ENCODE measurements around the gene QSOX2.

QSOX2 gene

DNA sequence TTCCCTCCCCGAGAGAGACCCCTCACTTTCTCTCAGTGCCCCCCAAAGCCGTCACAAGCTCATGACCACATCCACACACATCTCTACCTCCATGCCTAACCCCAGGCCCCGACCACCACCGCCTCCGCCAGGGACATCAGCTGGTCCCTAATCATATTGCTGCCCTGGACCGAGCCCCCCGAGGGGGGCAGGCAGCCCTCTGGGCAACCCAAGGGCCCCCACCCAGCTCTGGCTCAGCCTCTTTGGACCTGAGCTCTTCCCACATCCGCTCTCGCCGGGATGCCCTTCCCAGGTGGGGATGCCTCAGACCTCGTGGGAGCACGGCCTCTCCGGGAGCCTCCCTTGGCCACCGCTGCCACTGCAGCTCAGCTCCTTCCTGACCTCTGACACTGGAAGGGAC lies 59.2 kb downstream of the QSOX2 start:
- DNase-seq: no peak

DNA sequence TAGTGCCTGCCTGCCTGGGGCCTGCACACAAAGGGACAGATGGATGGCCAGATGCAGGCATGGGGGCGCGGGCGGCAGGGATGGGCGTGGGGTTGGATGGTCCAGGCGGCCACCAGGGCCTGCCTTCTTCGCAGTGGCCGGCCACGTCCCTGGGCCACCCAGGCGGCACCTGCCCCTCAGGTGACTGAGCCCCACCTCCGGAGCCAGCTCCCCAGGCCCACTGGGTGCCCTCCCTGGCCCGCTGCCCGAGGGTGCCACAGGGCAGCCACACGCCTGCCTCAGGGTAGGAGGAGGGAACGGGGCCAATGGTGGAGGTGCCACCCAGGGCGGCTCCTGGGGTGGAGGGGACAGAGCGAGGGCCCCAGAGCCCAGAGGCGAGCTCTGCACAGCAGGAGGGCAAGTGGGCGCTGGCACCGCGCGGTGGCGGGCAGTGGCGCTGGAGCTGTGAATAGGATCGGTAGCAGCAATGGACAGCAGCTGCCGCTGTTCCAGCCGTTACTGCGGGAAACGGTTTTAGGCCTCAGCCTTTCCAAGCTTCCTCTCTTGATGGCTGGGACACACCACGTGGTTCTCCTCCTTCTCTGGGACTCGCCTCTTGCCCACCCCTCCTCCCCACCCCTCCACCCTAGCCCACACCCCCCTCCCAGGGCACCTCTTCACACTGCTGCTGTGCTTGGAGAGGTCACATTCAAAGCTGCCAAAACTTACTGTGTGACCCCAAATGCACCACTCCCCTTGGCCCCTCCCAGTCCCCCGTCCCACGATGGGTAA lies 59.8 kb downstream of the QSOX2 start:
- no peak for DNase-seq

DNA sequence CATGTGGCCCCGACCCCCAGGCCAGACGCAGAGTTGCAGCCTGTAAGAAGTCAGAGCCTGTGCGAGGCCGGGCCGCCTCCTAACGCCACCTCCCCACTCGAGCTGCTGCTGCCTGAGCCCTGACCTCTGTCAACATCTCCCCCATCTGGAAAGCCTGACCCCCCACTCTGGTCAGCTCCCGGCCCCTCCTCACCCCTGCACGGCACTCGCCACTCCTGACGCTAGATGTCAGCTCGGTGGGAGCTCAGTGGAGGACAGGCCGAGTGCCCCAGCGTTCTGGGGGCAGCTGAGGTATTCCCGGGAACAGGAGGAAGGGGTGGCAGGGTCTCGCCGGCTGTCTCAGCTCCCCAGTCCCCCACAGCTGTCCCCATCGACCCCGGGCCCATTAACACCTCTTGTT lies 60.5 kb downstream of the QSOX2 start:
- DNase-seq: no peak

DNA sequence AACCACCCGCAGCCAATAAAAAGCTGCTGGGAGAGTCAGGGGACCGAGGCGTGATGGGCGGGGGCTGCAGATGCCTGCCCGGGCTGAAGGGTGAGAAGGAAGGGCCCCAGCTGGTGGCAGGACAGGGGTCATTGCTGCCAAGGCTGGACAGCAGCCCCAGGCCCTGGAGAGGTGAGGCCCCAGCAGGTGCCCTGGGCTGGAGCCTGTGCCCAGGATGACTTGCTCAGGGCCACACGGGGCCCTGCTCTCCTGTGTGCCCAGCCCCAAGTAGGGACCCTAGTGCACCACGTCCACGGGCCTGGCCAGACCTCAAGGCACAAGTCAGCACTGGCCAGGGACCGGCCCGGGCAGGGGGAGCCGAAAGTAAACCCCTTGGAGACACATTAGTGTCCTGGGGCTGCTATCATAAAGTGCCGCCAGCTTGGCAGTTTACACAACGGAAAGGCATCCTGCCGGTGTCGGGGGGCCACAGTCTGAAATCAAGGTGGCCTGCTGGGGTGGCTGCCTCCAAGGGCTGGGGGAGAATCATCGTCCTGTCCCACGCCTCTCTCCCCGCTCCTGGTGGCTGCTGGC lies 62.7 kb downstream of the QSOX2 start:
- DNase-seq: no peak

DNA sequence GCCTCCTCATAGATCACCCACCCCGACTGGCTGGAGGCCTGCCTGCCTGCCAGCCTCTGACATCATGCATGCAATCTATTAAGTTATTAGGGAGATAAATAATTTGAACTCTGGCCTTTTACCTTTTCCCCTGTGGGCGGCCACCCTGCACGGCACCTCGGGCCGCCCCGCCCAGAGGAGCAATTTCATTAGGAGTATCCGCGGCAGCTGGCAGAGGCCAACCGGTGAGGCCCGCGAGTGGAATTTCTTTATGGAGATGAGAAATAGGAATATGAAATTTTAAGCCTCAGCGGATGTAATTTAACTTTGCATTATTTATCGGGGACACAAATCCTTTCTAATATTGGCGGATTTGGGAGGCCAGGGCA lies 63.2 kb downstream of the QSOX2 start:
- no peak for DNase-seq

DNA sequence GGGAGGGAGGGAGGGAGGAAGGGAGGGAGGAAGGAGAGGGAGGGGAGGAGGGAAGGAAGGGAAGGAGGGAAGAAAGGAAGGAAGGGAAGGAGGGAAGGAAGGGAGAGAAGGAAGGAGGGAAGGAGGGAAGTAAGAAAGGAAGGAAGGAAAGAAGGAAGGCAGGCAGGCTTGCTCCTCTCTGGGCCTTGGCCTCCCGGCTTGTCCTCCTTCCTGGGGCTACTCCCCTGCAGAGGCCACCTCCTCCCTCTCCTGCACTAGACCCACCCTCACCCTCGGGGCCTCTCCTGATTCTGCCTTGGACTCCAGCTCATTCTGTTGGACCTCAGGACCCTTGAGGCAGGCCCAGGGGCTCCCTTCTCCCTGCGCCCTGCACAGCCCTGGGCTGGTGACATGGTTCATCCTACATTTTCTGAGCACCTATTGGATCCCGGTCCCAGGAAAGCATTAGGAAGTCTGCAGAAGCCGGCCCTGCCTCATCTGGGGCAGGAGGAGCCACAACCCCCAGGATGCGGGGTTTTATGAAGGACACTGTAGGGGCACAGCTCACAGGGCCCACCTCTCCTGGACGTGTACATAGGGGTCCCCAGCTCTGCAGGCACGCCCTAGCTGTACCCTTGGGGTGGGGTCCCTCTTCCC lies 63.7 kb downstream of the QSOX2 start:
- DNase-seq: no peak

DNA sequence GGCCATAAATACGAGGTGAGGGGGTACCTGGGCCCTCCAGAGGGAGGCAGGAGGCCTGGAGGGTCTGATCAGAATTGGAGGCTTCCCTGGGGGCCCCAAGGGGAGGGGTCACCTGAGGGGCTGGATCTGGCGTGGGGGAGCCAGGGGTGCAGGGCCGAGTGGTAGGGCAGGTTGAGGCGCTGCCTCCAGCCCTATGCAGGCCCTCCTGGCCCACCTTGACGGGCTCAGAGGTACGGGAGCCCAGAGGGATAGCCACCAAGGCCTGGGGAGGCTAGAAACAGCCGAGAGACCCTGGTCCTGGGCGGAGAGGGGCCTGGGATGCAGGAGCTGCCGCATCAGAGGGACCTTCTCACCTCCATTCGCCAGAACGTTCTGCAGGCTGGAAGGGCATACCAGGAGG lies 65.0 kb downstream of the QSOX2 start:
- no peak for DNase-seq

DNA sequence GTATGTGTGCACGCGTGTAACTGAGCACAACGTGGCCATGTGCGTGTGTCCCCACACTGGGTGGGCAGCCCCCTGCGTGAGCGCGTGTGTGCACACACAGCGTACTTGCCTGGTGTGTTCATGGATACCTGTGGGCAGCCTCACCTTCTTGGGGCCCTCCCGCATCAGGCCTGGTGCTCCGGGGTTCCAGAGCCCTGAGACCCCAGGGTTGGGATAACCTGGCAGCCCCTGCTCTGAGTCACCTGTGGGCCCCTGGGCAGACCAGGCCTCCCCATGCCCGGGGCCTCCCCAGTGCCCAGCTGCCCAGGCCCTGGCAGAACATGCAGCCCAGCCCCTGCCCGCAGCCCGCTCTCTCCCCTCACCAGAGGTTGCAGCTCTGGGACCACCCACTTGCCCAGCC lies 65.9 kb downstream of the QSOX2 start:
- DNase-seq: no peak

DNA sequence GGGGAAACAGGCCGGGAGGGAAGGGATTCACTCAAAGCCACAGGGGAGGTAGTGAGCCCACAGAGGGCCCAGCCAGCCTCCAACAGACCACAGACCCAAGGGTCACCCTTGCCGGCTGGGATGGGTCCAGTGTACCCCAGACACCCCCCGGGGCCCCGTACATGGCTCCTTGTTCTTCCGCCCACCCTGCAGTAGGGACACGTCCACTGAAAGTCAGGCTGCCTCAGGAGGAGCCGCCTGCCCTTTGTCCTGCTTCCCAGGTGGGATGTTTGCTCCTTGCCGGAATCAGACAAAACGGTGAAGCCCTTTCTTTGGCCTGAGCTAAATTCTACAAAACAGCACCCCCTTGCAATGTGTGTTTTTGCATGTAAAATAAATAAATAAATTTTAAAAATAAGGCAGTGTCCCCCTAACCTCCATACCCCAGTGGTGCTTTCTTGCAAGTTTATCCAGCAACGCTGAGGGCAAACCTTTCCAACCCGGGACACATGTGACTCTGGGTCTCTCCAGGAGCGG lies 66.5 kb downstream of the QSOX2 start:
- DNase-seq: no peak

DNA sequence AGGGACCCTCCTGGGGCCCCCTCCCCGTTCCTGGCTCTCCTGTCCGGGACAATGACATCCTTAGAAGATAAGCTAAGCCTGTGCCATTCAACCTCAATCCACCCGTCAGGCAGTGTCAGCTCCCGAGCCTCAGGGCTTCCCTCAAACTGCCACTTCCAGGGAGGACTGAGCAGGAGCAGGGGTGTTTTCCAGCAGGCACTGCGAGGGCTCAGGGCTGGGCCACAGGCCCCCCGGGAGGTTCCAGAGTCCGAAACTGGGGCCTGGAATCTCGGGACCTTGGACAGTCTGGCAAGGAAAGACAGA lies 66.9 kb downstream of the QSOX2 start:
- no peak for DNase-seq

DNA sequence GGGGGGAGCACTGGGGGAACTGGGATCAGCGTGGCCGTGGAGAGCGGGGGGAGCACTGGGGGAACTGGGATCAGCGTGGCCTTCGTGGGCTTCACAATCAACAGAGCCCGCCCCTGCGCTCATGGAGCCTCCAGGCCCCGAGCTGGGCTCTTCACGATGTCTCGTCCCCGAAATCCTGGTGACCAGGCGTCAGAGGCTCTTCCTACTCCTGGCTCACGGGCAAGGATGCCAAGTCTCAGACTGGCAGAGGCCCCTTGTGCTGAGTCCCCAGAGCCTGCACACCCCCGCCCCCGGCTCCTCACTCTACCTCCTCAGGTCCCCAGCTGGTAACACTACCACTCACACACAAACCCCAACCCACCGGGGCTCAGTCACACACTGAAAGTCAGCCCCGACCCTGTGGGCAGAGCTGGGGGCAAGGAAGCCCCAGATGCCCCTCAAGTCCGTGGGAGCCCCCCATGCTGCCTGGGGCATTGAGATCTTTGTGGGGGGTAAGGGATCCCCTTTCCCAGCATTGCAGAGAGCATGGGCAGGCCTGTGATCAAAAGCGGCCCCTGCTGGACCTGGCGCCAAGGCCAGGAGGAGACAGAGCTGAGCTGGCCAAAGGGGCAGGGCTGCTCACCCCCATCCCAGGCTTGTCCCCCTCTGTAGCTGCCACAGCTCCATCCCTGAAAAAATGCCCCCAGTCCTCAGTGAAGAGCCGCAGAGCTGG lies 67.4 kb downstream of the QSOX2 start:
- no peak for DNase-seq

DNA sequence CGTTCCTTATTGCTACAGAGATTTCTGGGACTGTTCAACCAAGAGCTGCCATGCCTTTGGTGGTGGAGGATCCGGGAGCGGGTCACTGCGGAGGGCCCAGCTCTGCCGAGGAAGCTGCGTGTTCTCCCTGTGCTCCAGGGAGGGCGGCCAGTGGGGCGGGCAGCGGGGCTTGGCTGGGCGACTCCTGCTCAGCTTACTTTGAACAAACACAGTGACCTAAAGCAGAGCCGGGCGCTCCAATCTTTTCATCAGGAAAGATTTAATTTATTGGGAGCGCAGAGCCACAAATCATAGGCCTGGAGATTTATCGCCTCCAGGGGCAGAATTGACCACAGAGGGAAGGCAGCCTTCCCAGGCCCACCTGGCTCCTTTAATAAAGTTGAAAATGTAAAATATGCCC lies 68.4 kb downstream of the QSOX2 start:
- no peak for DNase-seq

DNA sequence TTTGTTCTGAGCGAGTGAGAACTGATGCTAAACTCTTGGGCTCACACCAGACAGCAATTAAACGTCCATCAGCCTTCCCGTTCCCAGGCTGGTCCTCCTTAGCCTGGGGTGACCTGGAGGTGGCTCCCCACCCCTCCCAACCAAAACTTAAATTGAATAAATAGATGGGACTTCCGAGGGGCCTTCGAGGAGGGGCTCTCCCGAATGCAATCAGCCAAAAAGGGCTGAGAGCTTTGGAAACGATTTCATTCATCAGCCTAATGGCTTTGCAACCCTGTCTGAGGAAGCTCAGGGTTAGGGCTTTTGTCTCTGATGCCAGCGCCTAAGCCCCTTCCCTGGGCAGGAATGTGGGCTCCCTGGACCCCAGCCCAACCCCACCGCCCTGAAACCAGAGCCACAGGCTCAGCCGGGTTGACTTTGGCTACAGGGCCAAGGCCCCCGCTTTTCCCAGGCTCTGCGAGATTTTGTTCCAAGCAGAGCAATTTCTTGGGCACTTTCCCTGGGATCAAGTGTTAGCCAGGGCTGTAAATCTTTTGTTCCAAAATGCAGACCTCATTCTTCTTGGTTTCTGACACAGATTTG lies 69.9 kb downstream of the QSOX2 start:
- no peak for DNase-seq

DNA sequence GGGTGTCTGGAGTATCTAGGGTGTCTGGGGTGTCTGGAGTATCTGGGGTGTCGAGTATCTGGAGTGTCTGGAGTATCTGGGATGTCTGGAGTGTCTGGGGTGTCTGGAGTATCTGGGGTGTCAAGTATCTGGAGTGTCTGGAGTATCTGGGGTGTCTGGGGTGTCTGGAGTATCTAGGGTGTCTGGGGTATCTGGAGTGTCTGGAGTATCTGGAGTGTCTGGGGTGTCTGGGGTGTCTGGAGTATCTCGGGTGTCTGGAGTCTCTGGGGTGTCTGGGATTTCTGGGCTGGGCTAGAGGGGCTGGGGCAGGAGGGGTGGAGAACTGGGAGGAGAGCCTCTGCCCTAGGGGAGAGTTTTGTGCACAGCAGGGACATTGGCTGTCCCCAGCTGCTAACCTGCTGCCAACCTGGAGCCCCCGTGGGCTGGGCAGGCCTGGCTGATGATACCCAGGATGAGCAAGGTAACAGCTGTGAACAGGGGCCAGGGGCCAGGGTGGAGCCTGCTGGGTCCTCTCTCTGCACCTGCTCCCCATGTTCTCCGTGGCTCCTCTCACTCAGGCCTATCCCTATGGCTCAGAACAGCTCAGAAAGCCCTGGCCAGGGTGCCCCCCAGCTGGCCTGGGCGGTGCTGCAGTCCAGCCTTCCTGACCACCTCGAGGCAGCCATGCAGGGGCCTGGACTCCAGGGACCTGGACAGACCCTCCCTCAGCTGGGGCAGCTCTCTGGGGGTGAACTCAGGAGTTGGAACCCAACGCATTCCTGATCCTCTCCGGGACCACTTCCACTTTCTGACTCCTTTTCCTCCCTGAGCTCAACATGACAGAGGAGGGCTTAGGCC lies 70.6 kb downstream of the QSOX2 start:
- DNase-seq: no peak

DNA sequence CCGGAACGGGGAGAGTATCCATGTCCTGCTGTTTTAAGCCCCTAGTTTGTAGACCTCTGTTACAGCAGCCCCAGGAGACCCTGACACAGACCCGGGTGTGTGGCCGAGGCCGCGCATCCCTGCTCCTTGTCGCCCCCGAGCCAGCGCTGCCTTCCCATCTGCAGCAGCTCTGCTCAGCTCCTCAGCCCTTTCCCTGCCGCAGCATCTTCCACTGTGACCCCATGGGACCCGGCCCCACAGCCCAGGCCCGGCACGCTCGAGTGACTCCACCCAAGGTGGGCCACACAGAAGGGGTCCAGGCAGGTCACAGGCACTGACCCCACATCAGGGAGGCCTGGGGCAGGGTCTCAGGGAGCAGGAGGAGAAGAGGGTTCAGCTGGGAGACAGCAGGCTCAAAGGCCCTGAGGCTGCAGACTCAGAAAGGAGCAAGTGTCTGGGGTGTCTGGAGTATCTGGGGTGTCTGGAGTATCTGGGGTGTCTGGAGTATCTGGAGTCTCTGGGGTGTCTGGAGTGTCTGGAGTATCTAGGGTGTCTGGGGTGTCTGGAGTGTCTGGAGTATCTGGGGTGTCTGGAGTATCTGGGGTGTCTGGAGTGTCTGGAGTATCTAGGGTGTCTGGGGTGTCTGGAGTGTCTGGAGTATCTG lies 71.8 kb downstream of the QSOX2 start:
- DNase-seq: no peak

DNA sequence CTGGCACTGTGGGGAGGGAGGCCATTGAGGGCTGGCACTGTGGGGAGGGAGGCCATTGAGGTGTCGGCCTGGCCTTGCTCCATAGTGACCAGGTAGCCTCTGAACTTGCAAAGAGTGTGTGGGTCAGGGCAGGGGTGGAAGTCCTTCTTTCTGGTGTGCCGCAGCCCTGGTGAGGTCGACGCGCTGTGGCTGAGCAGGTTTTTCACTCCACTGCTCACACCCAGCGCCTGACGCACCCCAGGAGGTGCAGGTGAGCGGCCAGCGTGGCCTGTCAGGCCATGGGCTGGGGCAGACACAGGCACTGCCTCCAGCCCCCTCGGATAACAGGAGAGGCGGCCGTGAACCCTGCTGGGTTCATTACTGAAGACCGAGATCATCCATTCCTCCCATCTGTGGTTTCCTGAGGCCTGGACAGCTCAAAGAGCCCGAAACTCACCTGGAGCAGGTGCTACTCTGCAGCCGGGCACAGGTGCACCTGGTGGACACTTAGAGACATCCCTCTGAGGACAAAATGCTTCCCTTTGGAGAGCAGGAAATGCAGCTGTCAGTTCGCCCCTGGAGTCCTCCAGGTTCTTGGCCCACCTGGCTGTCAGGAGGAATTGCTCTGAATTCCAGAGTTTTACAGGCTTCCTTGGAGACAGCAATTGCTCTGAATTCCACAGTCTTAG lies 73.1 kb downstream of the QSOX2 start:
- DNase-seq: no peak

DNA sequence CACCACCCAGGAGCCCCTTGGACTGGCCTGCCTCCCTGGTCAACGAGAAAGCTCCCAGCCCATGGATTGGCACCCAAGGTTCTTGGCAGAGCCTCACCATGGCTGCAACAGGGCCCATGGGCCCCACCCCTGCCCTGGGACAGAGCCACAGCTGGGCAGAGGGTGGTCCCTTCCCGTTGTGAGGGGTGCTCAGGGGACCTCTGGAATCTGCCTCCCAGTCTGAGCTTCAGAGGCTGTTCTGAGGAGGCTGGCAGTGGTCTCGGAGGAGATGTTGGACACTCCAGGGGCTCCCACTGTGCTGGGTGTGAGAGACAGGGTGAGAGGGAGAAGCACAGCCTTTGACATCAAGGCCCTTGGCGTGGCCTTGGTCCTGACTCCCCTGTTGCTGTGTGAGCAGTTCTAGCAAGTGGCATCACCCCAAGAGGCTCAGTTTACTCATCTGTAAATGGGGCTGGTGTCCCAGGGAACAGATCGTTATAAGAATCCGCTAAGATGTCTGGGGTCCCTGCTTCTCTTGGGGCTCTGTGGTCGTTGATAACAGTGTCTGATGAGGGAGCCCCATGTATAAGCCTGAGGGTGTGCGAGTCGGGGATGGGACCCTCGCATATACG lies 73.7 kb downstream of the QSOX2 start:
- no peak for DNase-seq

DNA sequence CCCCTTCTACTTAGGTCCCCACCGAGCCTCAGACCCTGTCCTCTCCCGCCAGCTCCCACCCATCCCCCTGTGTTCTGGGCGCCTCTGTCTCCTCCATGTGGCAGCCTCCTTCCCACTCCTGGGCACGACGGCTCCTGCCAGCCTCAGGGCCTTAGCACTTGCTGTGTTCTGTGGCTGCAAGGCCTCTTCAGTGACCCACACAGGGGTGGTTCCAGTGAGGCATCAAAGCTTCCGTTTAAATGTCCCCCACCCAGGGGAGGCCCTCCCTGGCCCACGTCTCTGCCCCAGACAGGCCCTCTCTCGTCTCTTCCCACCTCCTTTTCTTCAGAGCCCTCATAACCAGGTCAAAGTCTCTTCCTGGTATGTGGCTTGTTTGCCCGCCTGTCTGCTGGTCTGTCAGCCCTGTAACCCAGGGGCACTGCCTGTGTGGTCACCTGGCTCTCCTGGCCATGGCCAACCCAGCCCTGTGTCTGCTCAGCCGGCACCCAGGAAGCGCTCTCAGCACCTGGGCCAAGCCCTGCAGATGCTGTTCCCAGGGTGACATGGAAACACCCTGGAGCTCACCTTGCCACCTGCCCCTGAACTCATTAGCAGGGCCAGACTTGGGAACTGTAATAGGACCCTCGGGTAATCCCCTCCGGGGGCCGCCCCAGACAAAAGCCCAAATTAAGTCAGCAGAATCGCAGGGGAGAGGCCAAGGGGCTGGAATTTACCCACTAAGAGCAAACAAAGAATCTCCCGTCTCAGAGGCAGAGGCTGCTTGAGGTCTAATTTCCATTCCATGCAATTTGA lies 74.4 kb downstream of the QSOX2 start:
- DNase-seq: no peak

DNA sequence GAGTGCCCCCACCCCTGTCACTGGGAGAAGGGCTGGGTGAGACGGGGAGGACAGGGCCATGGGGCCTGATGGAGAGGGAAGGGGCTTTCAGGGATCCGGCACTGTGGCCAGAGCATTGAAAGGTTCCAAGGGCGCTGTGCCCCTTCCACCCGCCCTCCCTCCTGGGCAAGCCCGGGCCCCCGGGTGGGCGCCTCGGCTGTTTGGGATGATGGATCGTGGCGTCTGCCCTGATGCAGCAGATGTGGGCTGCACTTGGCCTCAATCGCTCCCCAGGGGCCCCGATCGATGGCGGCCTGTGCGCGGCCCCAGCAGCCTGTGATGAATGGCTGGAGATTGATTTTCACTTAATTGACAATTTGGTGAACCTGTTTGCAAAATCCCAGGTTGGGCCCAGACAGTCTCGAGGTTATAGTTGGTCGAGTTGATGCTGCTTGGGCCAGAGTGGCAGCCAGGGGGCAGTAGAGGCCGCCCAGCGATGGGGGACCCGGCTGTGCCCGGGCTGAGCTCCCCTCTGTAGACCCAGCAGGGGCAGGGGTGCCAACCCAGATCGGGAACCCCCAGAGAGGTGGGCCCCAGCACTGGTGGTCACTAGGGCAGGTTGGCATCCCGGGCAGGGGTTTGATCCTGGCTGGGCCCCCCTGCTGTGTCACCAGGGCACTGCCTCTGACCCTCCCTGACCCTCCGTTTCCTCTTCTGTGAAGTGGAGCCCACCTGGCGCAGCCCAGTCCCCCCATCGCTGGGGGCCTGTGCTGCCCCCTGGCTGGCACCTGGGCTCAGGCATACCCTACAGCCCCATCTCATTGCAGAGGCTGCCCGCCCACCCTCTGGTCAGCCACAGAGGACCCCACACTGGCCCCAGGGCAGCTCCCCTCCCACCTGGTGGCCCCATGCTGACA lies 75.4 kb downstream of the QSOX2 start:
- DNase-seq: no peak

All from GF-D8 (cell line).